Fibroblast of skin of left biceps (primary cell): ENCODE data around the gene PCCA.
"Not testable (repeated sequence)": the region's sequence is repeated elsewhere in the genome, so short reads cannot be mapped to it uniquely, and the experiment has no call there.

Experiments used
- DNase-seq, 2 experiments: peaks; one replicate each; pipeline ENCODE4 v3.0.0-alpha.2; 2013; ENCODE audit warnings: low read depth in 2 of 2

The PCCA gene

GRCh38 chr13:100240109-100240779 is 151.4 kb downstream of the PCCA start:
- no peak for DNase-seq

- DNase-seq = no peak
Observed at GRCh38 chr13:100244431-100244830, 155.5 kb downstream of the PCCA start.

- DNase-seq = no peak
Observed at GRCh38 chr13:100245104-100245503, 156.2 kb downstream of the PCCA start.

GRCh38 chr13:100247937-100248336 is 159.0 kb downstream of the PCCA start:
- no peak for DNase-seq

- DNase-seq = no peak
Observed at GRCh38 chr13:100254002-100254401, 165.1 kb downstream of the PCCA start.

- no peak for DNase-seq
Observed at GRCh38 chr13:100262404-100262803, 173.5 kb downstream of the PCCA start.

- DNase-seq = no peak
Observed at GRCh38 chr13:100266026-100266425, 177.1 kb downstream of the PCCA start.

- peak in 1 of 2 experiments; percentile 19 for DNase-seq
Observed at GRCh38 chr13:100269837-100270236, 180.9 kb downstream of the PCCA start.

GRCh38 chr13:100273138-100273537 is 184.2 kb downstream of the PCCA start:
- no peak for DNase-seq

- DNase-seq = no peak
Observed at GRCh38 chr13:100273552-100273951, 184.7 kb downstream of the PCCA start.

GRCh38 chr13:100274942-100275506 is 186.1 kb downstream of the PCCA start:
- no peak for DNase-seq

- no peak for DNase-seq
Observed at GRCh38 chr13:100275746-100276145, 186.9 kb downstream of the PCCA start.

- no peak for DNase-seq
Observed at GRCh38 chr13:100280681-100281080, 191.8 kb downstream of the PCCA start.

GRCh38 chr13:100282306-100282705 is 193.4 kb downstream of the PCCA start:
- DNase-seq = not testable (repeated sequence)

- no peak for DNase-seq
Observed at GRCh38 chr13:100290165-100290801, 201.4 kb downstream of the PCCA start.

GRCh38 chr13:100291624-100292023 is 202.7 kb downstream of the PCCA start:
- DNase-seq = no peak

- DNase-seq = no peak
Observed at GRCh38 chr13:100297413-100297812, 208.5 kb downstream of the PCCA start.

- DNase-seq = no peak
Observed at GRCh38 chr13:100298116-100298681, 209.3 kb downstream of the PCCA start.

GRCh38 chr13:100298691-100299090 is 209.8 kb downstream of the PCCA start:
- DNase-seq = no peak

GRCh38 chr13:100300243-100300642 is 211.3 kb downstream of the PCCA start:
- no peak for DNase-seq

GRCh38 chr13:100300708-100301107 is 211.8 kb downstream of the PCCA start:
- DNase-seq = no peak

GRCh38 chr13:100301418-100301817 is 212.5 kb downstream of the PCCA start:
- no peak for DNase-seq

GRCh38 chr13:100302391-100302790 is 213.5 kb downstream of the PCCA start:
- no peak for DNase-seq
